Midbrain (tissue), 1 donor: ENCODE measurements around the gene MAP4K4.

ENCODE experiments used
- DNase-seq: peaks from one replicate; lab custom pipeline; 2025; lab: John Stamatoyannopoulos, UW

The MAP4K4 gene

DNA sequence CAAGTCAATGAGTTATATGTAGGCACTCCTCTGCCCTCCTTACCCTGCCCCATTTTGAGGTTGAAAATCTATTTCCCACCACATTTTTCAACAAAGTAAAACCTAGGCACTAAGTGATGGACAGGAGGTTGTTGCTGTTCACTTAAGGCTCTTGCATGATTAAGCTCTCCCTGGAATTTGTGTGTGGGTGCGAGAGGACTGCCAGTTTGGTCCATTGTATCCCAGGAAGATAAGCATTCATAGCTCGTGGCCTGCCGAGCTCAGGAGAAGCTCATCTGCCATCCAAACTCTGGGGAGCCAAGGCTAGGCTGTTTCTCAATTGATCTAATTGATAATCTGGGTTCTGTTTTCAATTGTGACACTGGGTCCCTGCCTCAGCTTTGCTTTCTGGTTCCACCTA, 4.7 kb upstream of the MAP4K4 start:
- no peak for DNase-seq

DNA sequence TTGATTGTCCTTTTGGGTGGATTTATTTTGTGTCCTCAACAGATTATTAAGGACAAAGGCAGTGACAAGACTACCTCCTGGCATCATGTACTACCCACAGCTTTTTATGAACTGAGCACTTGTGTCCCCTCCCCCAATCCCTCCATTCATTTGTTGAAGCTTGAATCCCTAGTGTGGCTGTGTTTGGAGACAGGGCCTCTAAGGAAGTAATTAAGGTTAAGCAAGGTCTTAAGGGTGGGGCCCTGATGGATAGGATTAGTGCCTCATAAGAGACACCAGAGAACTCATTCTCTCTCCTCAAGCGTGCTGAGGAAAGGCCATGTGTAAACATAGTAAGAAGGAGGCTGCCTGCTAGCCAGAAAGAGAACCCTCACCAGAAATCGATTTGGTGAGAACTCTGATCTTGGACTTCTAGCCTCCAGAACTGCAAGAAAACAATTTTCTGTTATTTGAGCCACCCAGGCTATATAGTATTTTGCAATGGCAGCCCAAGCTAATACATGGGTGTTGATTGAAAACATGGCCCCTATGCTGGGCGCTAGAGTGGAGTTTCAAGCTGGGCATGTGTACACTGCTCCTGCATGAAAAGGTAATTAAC, 3.4 kb upstream of the MAP4K4 start:
- DNase-seq, result no peak

DNA sequence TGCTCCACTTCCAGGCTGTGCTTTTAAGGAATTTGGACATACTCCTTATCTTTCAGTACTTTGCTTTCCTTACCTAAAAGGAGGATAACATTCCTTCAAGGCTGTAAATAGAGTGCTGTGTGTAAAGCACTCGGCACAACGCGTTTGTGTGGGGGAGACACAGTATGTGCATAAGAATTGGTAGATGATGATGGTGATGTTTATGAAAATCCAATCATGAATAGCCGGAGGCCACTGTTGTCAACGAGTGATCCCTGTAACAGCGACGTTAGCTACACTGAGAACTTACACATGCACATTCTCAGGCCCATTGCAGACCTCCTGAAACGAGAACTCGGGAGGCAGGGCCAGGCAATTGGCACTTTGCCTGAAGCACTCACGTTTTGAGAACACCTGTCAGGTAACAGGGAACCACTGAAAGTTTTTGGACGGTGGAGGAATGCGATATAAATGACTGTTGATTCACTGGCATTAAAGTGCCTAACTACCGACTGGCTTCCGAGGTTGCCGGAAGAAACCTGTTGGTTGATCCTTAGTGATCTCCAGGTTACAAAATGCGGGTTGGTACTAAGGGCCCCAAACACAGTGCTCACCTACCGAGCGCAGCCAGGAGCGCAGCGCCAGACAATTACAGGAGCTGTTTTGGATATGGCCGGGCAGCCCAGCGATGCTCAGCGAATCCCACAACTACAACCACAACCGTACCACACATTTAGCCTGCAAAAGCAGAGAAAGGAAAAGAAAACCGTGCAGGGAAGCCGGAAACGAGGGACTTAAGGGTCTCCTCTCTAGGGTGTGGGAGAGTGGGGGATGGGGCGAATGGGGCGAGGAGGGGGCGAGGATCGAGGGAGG, 1.0 kb upstream of the MAP4K4 start:
- DNase-seq, result peak; percentile 50

DNA sequence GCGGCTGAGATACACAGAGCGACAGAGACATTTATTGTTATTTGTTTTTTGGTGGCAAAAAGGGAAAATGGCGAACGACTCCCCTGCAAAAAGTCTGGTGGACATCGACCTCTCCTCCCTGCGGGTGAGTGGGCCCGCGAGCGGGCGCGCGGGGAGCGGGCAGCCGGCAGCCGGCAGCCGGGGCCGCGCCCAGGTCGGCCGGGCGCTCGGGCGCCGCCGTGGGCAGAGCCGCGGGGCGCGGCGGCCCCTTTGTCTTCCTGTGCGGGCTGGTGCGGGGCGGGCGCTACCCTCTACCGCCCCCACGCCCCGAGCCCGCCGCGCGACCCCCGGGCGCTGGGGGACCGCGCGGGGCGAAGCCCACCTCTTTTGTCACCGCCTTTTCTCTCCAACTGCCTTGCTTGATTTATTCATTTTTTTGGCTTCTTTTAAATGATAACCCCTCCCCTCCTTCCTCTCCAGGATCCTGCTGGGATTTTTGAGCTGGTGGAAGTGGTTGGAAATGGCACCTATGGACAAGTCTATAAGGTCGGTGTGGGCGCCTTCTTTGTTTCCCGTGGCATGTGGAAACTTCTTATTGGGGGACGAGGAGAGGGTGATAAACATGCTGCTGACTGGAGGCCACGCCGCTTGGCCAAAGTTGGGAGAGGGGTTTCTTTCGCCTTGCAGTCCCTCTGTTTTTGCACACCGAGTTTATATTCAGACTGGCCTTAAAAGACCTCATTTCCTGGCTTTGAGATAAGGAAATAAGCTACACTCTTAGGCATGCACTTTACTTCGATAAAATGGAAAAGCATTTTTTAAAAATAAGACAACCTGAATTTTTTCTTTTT, 722 bp downstream of the MAP4K4 start:
- DNase-seq, result no peak

- DNase-seq, result peak; percentile 75
These were observed 1.6 kb downstream of the MAP4K4 start for GRCh38 chr2:101698844-101699754.

DNA sequence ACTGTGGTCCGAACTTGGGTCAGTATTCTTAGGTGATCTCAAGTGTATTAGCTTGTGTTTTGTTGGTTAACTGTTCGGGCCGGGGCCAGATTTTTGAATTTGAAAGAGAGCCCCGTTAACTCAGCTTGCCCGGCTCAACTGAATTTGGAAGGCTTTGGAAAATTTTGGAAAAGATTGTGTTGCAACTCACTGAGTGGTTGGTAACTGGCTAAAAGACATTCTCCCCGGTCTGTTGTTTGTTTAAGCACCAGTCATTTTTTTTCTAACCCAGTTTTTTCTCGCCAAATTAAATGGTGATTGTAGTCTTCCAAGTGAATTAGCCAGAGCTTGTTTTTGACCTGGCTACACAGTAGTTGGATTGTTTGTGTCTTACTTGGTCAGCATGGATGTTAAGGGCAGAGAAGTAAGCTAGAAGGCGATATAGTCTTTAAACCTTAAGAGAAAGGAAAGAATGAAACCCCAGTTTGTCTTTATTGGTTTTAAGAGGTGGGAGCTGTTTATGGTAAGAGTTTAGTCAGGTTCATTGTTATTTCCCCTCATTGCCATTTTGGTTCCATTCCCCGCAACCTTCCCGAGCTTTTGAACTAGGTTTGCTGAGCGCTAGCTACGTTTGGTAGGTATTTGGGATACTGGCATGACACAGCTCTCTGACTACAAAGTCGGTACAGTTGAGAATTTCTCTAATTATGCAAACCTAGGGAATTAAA, 2.4 kb downstream of the MAP4K4 start:
- DNase-seq, result peak; percentile 71

DNA sequence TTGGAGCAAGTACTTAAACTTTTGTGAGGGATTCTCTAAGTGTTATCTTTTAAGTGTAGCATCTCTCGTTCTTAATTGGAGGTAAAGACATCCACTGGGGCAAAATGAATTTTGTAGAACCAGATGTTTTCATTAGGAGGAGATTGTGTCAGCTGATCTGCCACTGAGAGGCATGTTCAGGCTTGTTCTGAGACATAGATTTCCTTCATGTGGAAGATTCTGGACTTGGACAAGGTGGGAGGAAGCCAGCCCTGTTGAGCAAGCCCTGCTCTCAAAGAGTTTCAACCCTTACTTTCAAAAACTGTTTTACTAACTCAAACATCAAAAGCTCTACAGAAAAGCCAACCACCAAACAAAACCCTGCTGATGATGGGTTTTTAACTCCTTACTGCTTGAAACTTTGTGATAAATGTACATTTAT, 6.5 kb downstream of the MAP4K4 start:
- DNase-seq, result peak; percentile 49

GRCh38 chr2:101704816-101705578, 7.5 kb downstream of the MAP4K4 start:
- DNase-seq, result no peak

DNA sequence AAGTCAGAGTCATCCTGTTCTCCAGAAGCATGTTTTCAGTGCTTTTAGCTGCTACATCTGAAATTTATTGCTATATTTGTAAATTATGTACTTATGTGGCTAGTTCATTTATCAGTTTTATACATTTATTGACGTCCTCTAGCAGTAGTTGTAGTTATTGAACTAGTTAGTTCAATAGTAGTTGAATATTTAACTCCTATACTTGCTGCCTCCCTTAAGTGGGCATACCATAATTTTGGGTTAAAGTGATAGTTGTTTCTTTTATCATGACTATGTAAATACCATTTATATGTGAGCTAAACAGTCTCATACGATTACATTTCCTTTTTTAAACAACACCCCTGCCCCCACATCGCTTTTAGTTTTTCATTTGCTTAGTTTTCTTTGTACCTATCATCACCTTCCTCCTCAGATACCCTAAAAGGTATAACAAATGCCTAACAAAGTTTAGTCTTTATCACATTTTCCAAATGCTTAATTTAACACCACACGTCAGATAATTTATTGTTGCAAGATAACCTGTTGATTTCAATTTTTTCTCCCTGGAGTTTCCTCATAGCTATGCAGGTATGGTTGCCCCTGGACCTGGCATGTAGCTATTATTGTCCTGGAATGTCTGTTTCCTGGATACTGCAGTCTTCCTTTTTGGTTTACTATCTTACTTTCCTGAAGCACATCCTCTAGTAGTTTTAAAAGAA, 8.8 kb downstream of the MAP4K4 start:
- no peak for DNase-seq

DNA sequence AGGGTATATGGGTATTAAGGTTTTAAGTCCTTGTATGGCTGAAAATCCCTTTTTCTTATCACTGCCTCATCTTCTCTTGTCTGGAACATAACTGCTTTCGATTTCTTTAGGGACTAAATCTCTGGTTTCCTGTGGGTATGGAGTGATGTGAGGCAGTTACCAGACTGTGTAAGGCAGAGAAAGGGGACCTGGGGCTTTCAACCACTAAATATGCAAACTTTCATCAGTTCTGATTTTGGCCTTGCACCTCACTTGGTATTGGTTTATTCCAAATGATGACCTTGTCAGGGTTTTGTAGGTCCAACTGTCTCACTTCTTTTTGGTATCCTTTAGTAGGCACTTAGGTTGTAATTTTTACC, 9.3 kb downstream of the MAP4K4 start:
- no peak for DNase-seq

GRCh38 chr2:101710036-101710435, 12.5 kb downstream of the MAP4K4 start:
- DNase-seq, result no peak

DNA sequence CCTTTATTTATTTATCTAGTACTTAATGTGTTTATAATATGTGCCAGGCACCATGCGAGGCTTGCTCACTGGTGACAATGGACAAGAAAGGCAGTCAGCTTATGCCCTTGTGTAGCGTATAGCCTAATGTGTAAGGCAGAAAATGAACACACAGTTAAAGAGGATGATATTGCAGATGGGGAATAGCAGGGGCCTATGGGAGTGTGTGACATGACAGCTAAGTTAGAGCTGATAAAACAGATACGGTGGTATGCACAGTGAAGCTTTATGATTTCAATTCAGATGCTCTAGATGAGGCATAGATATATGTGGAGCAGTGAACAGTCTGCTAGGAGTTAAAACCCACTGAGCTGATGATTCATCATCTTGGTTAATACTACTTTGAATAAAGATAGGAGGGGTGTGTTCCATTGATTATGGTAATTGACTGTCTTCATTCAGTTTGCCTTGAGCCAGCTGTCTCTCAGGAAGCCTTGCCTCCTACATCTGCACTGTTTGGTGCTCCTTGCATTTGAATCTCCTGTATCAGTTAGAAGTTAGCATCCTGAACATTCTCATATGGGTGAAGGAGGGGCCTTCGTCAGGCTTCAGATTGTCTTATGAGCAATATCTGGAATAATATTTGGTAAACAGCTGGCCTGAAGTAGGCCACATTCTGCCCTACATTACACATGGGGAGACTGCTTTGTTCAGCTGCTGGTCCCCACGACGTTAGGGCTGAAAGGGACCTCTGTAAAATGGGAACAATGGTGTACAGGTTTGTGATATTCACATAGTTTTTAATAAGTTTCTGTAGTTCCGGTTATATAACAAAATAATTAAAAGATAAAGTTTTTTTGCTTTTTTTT, 13.2 kb downstream of the MAP4K4 start:
- DNase-seq, result no peak

DNA sequence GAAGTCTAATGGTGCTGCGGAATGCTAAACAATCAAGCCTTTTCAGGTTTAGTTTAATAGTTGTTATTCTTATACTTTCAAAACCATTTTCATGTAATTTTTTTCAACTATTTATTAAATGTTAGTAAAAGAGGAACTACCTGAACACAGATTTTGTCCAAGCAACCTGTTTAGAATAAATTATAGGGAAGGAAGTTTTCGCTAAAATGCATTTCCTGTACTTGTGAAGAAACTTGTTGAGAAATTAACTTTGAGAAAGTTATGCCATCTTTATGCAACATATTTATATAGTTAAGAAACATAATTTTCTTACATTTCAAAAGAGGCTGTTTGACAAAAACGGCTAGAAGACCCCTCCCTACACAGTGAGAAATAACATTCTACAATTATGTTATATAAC, 16.6 kb downstream of the MAP4K4 start:
- DNase-seq, result no peak

GRCh38 chr2:101717071-101717845, 19.8 kb downstream of the MAP4K4 start:
- no peak for DNase-seq

DNA sequence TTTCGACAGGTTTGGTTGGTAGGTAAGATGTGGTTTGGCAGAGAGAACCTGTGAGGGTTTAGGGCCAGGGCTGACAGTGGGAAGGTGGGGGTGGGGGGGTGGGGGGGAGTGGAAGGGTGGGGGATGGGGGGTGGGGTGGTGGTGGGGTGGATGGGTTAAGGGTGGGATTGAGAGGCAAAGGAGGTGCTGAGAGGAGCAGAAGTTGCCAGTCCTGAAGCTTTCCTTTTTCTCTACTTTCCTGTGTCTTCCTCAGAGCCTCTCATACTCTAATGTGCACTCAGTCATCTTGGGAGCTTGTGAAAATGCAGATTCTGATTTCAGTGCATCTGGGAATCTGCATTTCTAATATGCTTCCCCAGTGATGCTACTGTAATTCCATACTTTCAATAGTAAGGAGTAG, 21.0 kb downstream of the MAP4K4 start:
- no peak for DNase-seq

DNA sequence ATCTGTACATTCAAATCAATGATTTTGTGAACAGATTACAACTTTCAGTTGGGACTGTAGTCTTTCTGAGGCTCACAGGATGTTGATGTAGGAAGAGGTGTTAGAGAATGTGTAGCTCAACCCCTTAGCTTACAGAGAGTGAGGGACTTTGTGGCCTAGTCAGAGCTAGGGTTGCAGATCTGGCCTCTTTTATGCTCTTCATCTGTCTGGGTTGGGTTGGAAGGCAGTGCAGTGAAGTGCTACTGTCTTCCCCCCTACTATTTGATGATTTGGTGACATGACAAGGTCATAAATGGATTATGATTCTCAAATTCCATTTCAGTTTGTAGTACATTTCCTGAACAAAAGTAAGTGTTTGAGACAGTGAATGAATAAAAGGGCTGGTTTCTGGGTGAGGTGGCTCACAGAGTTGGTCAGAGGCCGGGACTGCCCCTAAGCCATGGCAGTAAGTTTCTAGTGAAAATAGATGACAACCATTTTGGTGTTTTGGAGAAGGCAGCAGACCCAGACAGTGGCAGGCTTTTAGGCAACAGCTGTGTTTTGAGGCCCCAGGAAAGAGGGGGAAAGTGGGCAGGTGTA, 21.6 kb downstream of the MAP4K4 start:
- DNase-seq, result no peak

DNA sequence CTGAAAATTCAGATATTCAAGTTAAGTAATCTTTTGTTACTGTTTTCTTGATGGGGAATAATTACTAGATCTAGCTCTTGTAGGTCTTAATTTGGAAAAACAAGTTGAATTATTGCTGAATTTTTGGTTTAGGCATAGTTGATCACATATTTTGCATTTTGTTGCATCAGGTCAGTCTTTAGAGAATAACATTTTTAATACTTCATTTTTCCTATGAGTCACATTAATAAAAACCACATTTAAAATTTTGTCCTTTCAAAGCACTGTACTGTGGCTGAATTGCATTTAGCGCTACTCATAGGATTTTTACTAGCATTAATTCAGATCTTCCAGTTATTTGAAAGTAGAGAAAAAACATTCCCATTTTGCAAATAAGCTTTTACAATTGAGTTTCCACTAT, 23.2 kb downstream of the MAP4K4 start:
- no peak for DNase-seq

DNA sequence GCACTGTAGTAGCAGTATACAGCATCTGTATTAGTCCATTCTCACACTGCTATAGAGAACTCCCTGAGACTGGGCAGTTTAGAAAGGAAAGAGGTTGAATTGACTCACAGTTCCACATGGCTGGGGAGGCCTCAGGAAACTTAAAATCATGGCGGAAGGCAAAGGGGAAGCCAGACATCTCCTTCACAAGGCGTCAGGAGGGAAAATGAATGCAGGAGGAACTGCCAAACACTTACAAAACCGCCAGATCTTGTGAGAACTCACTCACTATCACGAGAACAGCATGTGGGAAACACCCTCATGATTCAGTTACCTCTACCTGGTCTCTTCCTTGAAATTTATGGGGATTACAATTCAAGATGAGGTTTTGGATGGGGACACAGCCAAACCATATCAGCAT, 25.4 kb downstream of the MAP4K4 start:
- no peak for DNase-seq
